ENCODE measurements around the gene ILK. TPM values are rescaled to one million over a fixed set of nuclear protein-coding genes. Genes with fewer than 3 reads are reported as not detected.

ILK gene
- total and polyA plus RNA-seq, 10 of the 15 experiments (the other 5 are each of a cell fraction or from before 2014, with no cell fraction given), result 51.8 to 163 (median 92.0) TPM

DNA sequence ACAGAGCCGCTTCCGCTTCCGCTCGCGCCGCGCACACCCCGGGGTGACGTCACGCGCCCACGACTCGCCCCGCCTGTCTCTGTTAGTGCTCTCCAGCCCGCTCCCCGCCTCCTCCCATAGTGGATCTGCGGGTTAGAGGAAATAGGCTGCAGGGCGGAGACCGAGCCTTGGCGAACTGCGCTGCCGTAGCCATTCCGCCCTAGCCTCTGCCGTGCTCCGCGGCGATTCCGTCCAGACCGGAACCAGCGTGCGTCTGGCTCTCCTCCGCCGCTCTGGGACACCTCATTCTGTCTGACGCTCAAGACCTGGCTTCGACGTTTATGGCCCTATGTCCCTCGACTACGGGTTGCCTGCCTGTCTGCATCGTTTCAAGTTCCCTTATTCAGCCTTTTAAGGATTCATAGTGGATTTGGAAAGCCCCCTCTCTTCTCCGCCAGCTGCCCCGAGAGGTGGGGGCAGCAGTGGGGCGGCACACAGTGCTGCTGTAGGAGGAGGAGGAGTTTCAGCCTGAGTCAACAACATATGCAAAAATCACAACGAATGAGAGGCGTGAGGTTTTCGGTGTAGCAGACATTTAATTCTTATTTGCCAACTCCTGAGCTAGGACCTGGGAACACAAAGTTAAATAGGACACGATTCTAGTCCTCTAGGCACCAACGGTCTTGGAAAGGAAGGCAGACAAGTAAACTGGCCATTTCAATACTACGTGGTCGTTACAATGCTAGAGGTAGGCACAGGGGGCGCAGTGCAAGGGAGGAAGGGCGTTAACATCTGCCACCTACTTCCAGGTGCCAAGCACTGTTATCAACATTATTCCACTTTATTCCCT, 8.9 kb downstream of the ILK start, which contains the start of gene TAF10 (continued):
- TF ChIP-seq, protein P1, sequence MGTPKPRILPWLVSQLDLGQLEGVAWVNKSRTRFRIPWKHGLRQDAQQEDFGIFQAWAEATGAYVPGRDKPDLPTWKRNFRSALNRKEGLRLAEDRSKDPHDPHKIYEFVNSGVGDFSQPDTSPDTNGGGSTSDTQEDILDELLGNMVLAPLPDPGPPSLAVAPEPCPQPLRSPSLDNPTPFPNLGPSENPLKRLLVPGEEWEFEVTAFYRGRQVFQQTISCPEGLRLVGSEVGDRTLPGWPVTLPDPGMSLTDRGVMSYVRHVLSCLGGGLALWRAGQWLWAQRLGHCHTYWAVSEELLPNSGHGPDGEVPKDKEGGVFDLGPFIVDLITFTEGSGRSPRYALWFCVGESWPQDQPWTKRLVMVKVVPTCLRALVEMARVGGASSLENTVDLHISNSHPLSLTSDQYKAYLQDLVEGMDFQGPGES (IDR thresholded peaks at IDR 0.05), result no peak
- TF ChIP-seq ELK1 (IDR thresholded peaks at IDR 0.05; ENCODE audit: low read depth, low read length) (peak; percentile 87), ATF3 (IDR thresholded peaks at IDR 0.05; ENCODE audit: borderline replicate concordance, extremely low read depth, low read depth, low read length) (no peak), SPI1 (IDR thresholded peaks at IDR 0.05; ENCODE audit: borderline replicate concordance, insufficient read depth, low read depth, low read length) (0 out of 2 replicates have a peak, but pooled peaks have one; percentile 41), IRF4 (IDR thresholded peaks at IDR 0.05; ENCODE audit: low read depth, low read length) (no peak), CEBPZ (IDR thresholded peaks at IDR 0.05; ENCODE audit: low read depth, low read length) (no peak), NFYB (IDR thresholded peaks at IDR 0.05; ENCODE audit: insufficient read depth, low read depth, low read length) (no peak), ZZZ3 (IDR thresholded peaks at IDR 0.05; ENCODE audit: control insufficient read depth, insufficient read length, low read depth) (no peak), SMARCA5 (IDR thresholded peaks at IDR 0.05) (peak; percentile 76; the same call in 1 of the 2 replicates), ZSCAN29 (IDR thresholded peaks at IDR 0.05) (no peak), E2F4 (IDR thresholded peaks at IDR 0.05; ENCODE audit: low read depth, low read length) (no peak), EED (IDR thresholded peaks at IDR 0.05; ENCODE audit: low read depth) (peak; percentile 42), PAX8 (IDR thresholded peaks at IDR 0.05) (no peak), POLR2AphosphoS2 (IDR thresholded peaks at IDR 0.05; ENCODE audit: low read depth, low read length) (peak; percentile 95), ATF7 (IDR thresholded peaks at IDR 0.05; ENCODE audit: low read depth) (peak; percentile 93), CBX3 (IDR thresholded peaks at IDR 0.05; ENCODE audit: borderline replicate concordance, low read depth) (no peak), BHLHE40 (IDR thresholded peaks at IDR 0.05; ENCODE audit: borderline replicate concordance in 1 of 2, low read depth in 2 of 2, low read length in 1 of 2) (peak; percentile 54 to 87; a peak in 3 of 4 replicates), SIX5 (IDR thresholded peaks at IDR 0.05; ENCODE audit: low read depth, low read length, severe bottlenecking) (no peak), SREBF2 (IDR thresholded peaks at IDR 0.05; ENCODE audit: low read length) (no peak)
- TF ChIP-seq, protein P2, sequence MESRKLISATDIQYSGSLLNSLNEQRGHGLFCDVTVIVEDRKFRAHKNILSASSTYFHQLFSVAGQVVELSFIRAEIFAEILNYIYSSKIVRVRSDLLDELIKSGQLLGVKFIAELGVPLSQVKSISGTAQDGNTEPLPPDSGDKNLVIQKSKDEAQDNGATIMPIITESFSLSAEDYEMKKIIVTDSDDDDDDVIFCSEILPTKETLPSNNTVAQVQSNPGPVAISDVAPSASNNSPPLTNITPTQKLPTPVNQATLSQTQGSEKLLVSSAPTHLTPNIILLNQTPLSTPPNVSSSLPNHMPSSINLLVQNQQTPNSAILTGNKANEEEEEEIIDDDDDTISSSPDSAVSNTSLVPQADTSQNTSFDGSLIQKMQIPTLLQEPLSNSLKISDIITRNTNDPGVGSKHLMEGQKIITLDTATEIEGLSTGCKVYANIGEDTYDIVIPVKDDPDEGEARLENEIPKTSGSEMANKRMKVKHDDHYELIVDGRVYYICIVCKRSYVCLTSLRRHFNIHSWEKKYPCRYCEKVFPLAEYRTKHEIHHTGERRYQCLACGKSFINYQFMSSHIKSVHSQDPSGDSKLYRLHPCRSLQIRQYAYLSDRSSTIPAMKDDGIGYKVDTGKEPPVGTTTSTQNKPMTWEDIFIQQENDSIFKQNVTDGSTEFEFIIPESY (IDR thresholded peaks at IDR 0.05), result no peak

All from GM12878 (cell line).